A204.1 (cell line): Measurements from ENCODE around the gene RSPH10B2.
"Not testable (repeated sequence)": the region's sequence is repeated elsewhere in the genome, so short reads cannot be mapped to it uniquely, and the experiment has no call there.

Experiments
- FAIRE-seq: peaks from 2 replicates; lab custom pipeline; 2012; peaks lifted over from hg19 to GRCh38; lab: Jason Lieb, UNC

The RSPH10B2 gene

GRCh38 chr7:6843654-6844053 is 89.8 kb downstream of the RSPH10B2 start:
- not testable (repeated sequence) for FAIRE-seq

GRCh38 chr7:6845971-6846449 is 92.1 kb downstream of the RSPH10B2 start:
- not testable (repeated sequence) for FAIRE-seq

- FAIRE-seq = not testable (repeated sequence)
These were observed 93.8 kb downstream of the RSPH10B2 start for GRCh38 chr7:6847751-6848150.
